ENCODE results near the gene DPY19L1.
"Not testable (repeated sequence)": the region's sequence is repeated elsewhere in the genome, so short reads cannot be mapped to it uniquely, and the experiment has no call there.

DNA sequence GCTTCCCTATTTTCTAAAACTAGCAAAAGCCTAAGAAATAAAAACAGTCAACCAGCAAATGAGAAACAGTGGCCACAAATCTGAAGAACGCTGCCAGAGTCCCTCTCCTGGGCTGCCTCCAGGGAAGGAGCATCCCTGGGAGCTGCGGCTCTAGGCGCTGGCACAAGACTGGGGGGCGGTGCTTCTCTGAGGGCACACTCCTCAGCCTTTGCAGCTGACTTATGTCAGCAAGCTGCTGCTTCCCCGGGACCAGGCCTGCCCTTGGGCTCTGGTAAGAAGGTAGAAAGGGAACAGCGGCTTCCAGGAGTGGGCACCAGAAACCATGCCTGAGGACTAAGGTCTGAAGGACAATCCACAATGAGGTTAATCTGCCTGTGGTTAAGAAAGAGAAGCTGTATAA is 107.5 kb downstream of the DPY19L1 start:
- TF ChIP-seq, protein P1, sequence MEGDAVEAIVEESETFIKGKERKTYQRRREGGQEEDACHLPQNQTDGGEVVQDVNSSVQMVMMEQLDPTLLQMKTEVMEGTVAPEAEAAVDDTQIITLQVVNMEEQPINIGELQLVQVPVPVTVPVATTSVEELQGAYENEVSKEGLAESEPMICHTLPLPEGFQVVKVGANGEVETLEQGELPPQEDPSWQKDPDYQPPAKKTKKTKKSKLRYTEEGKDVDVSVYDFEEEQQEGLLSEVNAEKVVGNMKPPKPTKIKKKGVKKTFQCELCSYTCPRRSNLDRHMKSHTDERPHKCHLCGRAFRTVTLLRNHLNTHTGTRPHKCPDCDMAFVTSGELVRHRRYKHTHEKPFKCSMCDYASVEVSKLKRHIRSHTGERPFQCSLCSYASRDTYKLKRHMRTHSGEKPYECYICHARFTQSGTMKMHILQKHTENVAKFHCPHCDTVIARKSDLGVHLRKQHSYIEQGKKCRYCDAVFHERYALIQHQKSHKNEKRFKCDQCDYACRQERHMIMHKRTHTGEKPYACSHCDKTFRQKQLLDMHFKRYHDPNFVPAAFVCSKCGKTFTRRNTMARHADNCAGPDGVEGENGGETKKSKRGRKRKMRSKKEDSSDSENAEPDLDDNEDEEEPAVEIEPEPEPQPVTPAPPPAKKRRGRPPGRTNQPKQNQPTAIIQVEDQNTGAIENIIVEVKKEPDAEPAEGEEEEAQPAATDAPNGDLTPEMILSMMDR (IDR thresholded peaks at IDR 0.05), result not testable (repeated sequence)
- TF ChIP-seq POLR2A (IDR thresholded peaks at IDR 0.05; ENCODE audit: low read depth); POLR2AphosphoS5 (IDR thresholded peaks at IDR 0.05): not testable (repeated sequence)

All from esophagus muscularis mucosa (tissue), 3 donors.